SK-N-SH treated with all-trans-retinoic acid at 6 μM for 48 hours (cell line): ENCODE measurements around the gene RASSF1.

Experiments
- ARNTL ChIP-seq: fragments of 450-650 bp; formaldehyde crosslinking; IDR thresholded peaks from 2 replicates; pipeline ENCODE4 v1.5.0; 2020; ENCODE audit warnings: low read depth, mild to moderate bottlenecking, moderate library complexity, borderline replicate concordance
- BACH2 ChIP-seq: fragments of 250-450 bp; sonication (Bioruptor Pico); IDR thresholded peaks from 2 replicates; pipeline ENCODE4 v1.9.0; 2021; ENCODE audit warnings: mild to moderate bottlenecking, borderline replicate concordance
- ISL1 ChIP-seq: fragments of 250-450 bp; sonication (Bioruptor Pico); IDR thresholded peaks from 2 replicates; pipeline ENCODE4 v2.1.2; 2022; ENCODE audit warnings: mild to moderate bottlenecking, moderate library complexity
- ZFP30 ChIP-seq: fragments of 450-650 bp; formaldehyde crosslinking; IDR thresholded peaks from 2 replicates; pipeline ENCODE4 v1.5.0; 2022; ENCODE audit warnings: mild to moderate bottlenecking, moderate library complexity

DNA sequence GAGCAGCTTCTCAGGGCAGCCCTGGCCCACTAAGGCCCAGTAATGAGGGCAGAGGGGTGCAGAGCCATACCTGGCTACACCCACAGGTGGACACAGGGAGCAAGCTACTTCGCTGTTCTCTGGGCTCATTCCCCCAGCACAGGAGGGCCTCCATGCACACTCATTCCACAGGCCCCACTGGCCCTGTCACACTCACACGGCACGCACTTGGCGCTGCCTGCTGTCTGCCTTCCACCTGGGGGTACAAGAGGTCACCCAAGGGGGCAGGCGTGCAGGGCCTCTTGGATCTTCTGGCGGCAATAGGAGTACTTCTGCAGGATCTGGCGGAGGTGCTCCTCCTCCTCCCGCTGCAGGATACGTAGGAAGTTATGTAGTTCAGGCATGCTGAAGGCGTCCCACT lies 10.3 kb downstream of the RASSF1 start:
- TF ChIP-seq BACH2 (CRISPR knock-in tag): no peak
- TF ChIP-seq ISL1 (CRISPR knock-in tag): no peak
- TF ChIP-seq ZFP30 (CRISPR knock-in tag): no peak
- no peak for TF ChIP-seq ARNTL (CRISPR knock-in tag)
